Subcutaneous adipose tissue (tissue), 4 donors: ENCODE data around the gene SNAPC1. TPM values are rescaled to one million over a fixed set of nuclear protein-coding genes. Genes with fewer than 3 reads are reported as not detected.

Experiments used
- CTCF ChIP-seq: fragments of 450-650 bp; IDR thresholded peaks from one replicate; pipeline ENCODE4 v1.5.1; 2016; ENCODE audit warnings: low read depth, mild to moderate bottlenecking, control low read depth, antibody characterized with exemption, moderate library complexity
- total RNA-seq, 4 donors: library from RNA; depleted of rRNA; stranded (reverse); fragments of >200 nt; gene quantifications; one replicate each; pipeline ENCODE4 v1.1.0, GENCODE V29; 2016

The SNAPC1 gene
- total RNA-seq, 4 donors from 2014 or later, result 5.9 to 9.9 (median 8.6) TPM

GRCh38 chr14:61839507-61839906 is 77.3 kb downstream of the SNAPC1 start:
- TF ChIP-seq CTCF, result no peak

GRCh38 chr14:61841145-61841544 is 78.9 kb downstream of the SNAPC1 start:
- TF ChIP-seq CTCF, result no peak

Other genes starting within 250 kb of the SNAPC1 start
- 100 to 1,000 TPM in 2 of 4 donors, 10 to 100 TPM in 2; 53.1 to 253 (median 98.6) TPM for gene HIF1A, start 66.9 kb upstream of the SNAPC1 start, total RNA-seq
- gene SYT16, start 50.3 kb downstream of the SNAPC1 start, total RNA-seq, result not detected